ENCODE measurements around the gene LGALS1. TPM values are rescaled to one million over a fixed set of nuclear protein-coding genes. Genes with fewer than 3 reads are reported as not detected.
"Not testable (repeated sequence)": the region's sequence is repeated elsewhere in the genome, so short reads cannot be mapped to it uniquely, and the experiment has no call there.

Gene LGALS1
- total RNA-seq, 2 donors from 2014 or later: 152 to 154 TPM

- H3K4me3 Mint-ChIP-seq: no peak overlapping the region
- H3K27me3 Mint-ChIP-seq: no peaks in the 10 kb centered on the region
- DNase-seq (no peak), ATAC-seq (no peak)
- H3K27ac Mint-ChIP-seq: no peak overlapping the region
- no peaks in the 10 kb centered on the region for H3K9me3 ChIP-seq (ENCODE audit: control insufficient read depth, low read length, poor library complexity, severe bottlenecking)
- H3K4me1 Mint-ChIP-seq: peaks cover 2% of the 10 kb centered on the region
- no peaks in the 10 kb centered on the region for H3K36me3 Mint-ChIP-seq (ENCODE audit: low read depth)
Observed at GRCh38 chr22:37715760-37716159, 40.3 kb downstream of the LGALS1 start.

- no peak for ATAC-seq
- no peaks in the 10 kb centered on the region for H3K9me3 ChIP-seq (ENCODE audit: control insufficient read depth, low read length, poor library complexity, severe bottlenecking)
- Mint-ChIP-seq H3K4me1 (peaks cover 2% of the 10 kb centered on the region), H3K27ac (no peak overlapping the region), H3K4me3 (no peak overlapping the region), H3K36me3 (ENCODE audit: low read depth) (no peaks in the 10 kb centered on the region), H3K27me3 (no peaks in the 10 kb centered on the region)
- DNase-seq: no peak
Observed at GRCh38 chr22:37716708-37717107, 41.3 kb downstream of the LGALS1 start.

GRCh38 chr22:37717235-37717634 is 41.8 kb downstream of the LGALS1 start:
- ATAC-seq; DNase-seq; H3K4me3 Mint-ChIP-seq; H3K27me3 Mint-ChIP-seq; H3K27ac Mint-ChIP-seq; H3K4me1 Mint-ChIP-seq; H3K36me3 Mint-ChIP-seq (ENCODE audit: low read depth); H3K9me3 ChIP-seq (ENCODE audit: control insufficient read depth, low read length, poor library complexity, severe bottlenecking): not testable (repeated sequence)

- not testable (repeated sequence) for H3K27me3 Mint-ChIP-seq; DNase-seq; H3K27ac Mint-ChIP-seq; H3K36me3 Mint-ChIP-seq (ENCODE audit: low read depth); ATAC-seq; H3K4me1 Mint-ChIP-seq; H3K4me3 Mint-ChIP-seq; H3K9me3 ChIP-seq (ENCODE audit: control insufficient read depth, low read length, poor library complexity, severe bottlenecking)
Observed at GRCh38 chr22:37717746-37718305, 42.4 kb downstream of the LGALS1 start.

GRCh38 chr22:37725551-37726240 is 50.3 kb downstream of the LGALS1 start:
- Mint-ChIP-seq H3K27ac (no peak overlapping the region), H3K4me1 (peaks cover 8% of the 10 kb centered on the region), H3K27me3 (no peaks in the 10 kb centered on the region), H3K4me3 (no peak overlapping the region), H3K36me3 (ENCODE audit: low read depth) (peaks cover 8% of the 10 kb centered on the region)
- H3K9me3 ChIP-seq (ENCODE audit: control insufficient read depth, low read length, poor library complexity, severe bottlenecking): no peaks in the 10 kb centered on the region
- no peak for ATAC-seq
- DNase-seq: no peak

GRCh38 chr22:37726241-37726887 is 50.9 kb downstream of the LGALS1 start:
- no peak overlapping the region for H3K4me3 Mint-ChIP-seq
- H3K9me3 ChIP-seq (ENCODE audit: control insufficient read depth, low read length, poor library complexity, severe bottlenecking): no peaks in the 10 kb centered on the region
- no peaks in the 10 kb centered on the region for H3K27me3 Mint-ChIP-seq
- peaks cover 8% of the 10 kb centered on the region for H3K4me1 Mint-ChIP-seq
- ATAC-seq (no peak), DNase-seq (no peak)
- H3K27ac Mint-ChIP-seq: no peak overlapping the region
- peaks cover 8% of the 10 kb centered on the region for H3K36me3 Mint-ChIP-seq (ENCODE audit: low read depth)

- no peaks in the 10 kb centered on the region for H3K27me3 Mint-ChIP-seq
- no peak overlapping the region for H3K4me3 Mint-ChIP-seq
- H3K4me1 Mint-ChIP-seq: peaks cover 8% of the 10 kb centered on the region
- H3K9me3 ChIP-seq (ENCODE audit: control insufficient read depth, low read length, poor library complexity, severe bottlenecking): no peaks in the 10 kb centered on the region
- H3K27ac Mint-ChIP-seq: no peak overlapping the region
- DNase-seq: no peak
- H3K36me3 Mint-ChIP-seq (ENCODE audit: low read depth): peaks cover 8% of the 10 kb centered on the region
- no peak for ATAC-seq
Observed at GRCh38 chr22:37728620-37729019, 53.2 kb downstream of the LGALS1 start.

Other genes starting within 250 kb of the LGALS1 start
- under 1 TPM; 0.10 to 0.12 TPM for gene ELFN2, start 248.2 kb upstream of the LGALS1 start, total RNA-seq
- gene MFNG, start 189.3 kb upstream of the LGALS1 start, total RNA-seq: 100 to 1,000 TPM; 139 to 150 TPM
- under 1 TPM; 0.12 to 0.31 TPM for gene CARD10, start 156.2 kb upstream of the LGALS1 start, total RNA-seq
- gene CDC42EP1, start 115.2 kb upstream of the LGALS1 start, total RNA-seq: not detected
- gene LGALS2, start 95.5 kb upstream of the LGALS1 start, total RNA-seq: 1 to 10 TPM; 1.9 to 6.1 TPM
- gene GGA1, start 66.8 kb upstream of the LGALS1 start, total RNA-seq: 10 to 100 TPM; 70.5 to 86.8 TPM
- gene SH3BP1, start 36.0 kb upstream of the LGALS1 start, total RNA-seq: 10 to 100 TPM; 79.7 to 97.5 TPM
- gene PDXP, start 16.9 kb upstream of the LGALS1 start, total RNA-seq: 1 to 10 TPM; 2.6 to 3.0 TPM
- gene NOL12, start 10.7 kb downstream of the LGALS1 start, total RNA-seq: 10 to 100 TPM; 26.2 to 34.8 TPM
- 10 to 100 TPM; 14.3 to 18.8 TPM for gene TRIOBP, start 21.4 kb downstream of the LGALS1 start, total RNA-seq
- gene GCAT, start 132.3 kb downstream of the LGALS1 start, total RNA-seq: 1 to 10 TPM in 1 of 2 donors, under 1 TPM in 1; 0.78 to 2.6 TPM
- gene GALR3, start 147.7 kb downstream of the LGALS1 start, total RNA-seq: not detected
- gene ANKRD54, start 168.7 kb downstream of the LGALS1 start, total RNA-seq: 10 to 100 TPM; 21.3 to 24.4 TPM
- gene EIF3L, start 173.8 kb downstream of the LGALS1 start, total RNA-seq: 100 to 1,000 TPM; 517 to 546 TPM
- 10 to 100 TPM; 19.2 to 21.9 TPM for gene MICALL1, start 230.7 kb downstream of the LGALS1 start, total RNA-seq